Common myeloid progenitor, CD34-positive (primary cell): ENCODE data around the gene RAI1.

Experiments used
- CTCF ChIA-PET: fragments of 350-600 bp; sonication (Branson Sonifier 250); formaldehyde crosslinking; loops from one replicate; lab custom pipeline; 2021; ENCODE audit warnings: antibody characterized with exemption; lab: Charles Lee
- POLR2A ChIA-PET: fragments of 350-600 bp; sonication (Branson Sonifier 250); formaldehyde crosslinking; loops from one replicate; lab custom pipeline; 2021; ENCODE audit warnings: antibody characterized with exemption; lab: Charles Lee
- DNase-seq, 3 donors: peaks; one replicate each; pipeline versions ENCODE4 v3.0.0 to v3.0.0-alpha.2; 2013
- H3K27ac ChIP-seq, 2 experiments: 1 replicate in 1 of 2; 2 replicates in 1 of 2; pipeline ENCODE4 v1.7.0; 2013; ENCODE audit warnings: inconsistent platforms in 2 of 2, low read length in 2 of 2, mild to moderate bottlenecking in 2 of 2, low read depth in 1 of 2, moderate library complexity in 1 of 2; ENCODE audit not compliant: severe bottlenecking in 2 of 2, insufficient read depth in 1 of 2, poor library complexity in 1 of 2
- H3K27me3 ChIP-seq, 5 experiments: replicated peaks in 2 of 5; 1 replicate in 3 of 5; 2 replicates in 2 of 5; pipeline versions ENCODE4 v1.6.1 to v1.7.0; 2013; ENCODE audit warnings: low read length in 4 of 5, mild to moderate bottlenecking in 2 of 5, moderate library complexity in 2 of 5, inconsistent platforms in 1 of 5; ENCODE audit not compliant: insufficient read depth in 5 of 5, control insufficient read depth in 4 of 5
- H3K36me3 ChIP-seq, 4 experiments: 1 replicate in 2 of 4; 2 replicates in 2 of 4; pipeline versions ENCODE4 v1.6.1 to v1.7.0; 2013; ENCODE audit warnings: low read length in 3 of 4, control low read depth in 1 of 4, mild to moderate bottlenecking in 1 of 4; ENCODE audit not compliant: control insufficient read depth in 4 of 4, insufficient read depth in 4 of 4
- H3K4me1 ChIP-seq, 4 experiments: 1 replicate in 3 of 4; 2 replicates in 1 of 4; pipeline versions ENCODE4 v1.6.1 to v1.7.1; 2013; ENCODE audit warnings: low read length in 3 of 4, mild to moderate bottlenecking in 3 of 4, control low read depth in 1 of 4, inconsistent platforms in 1 of 4, moderate library complexity in 1 of 4; ENCODE audit not compliant: control insufficient read depth in 4 of 4, insufficient read depth in 4 of 4; ENCODE audit errors: control extremely low read depth in 1 of 4
- H3K4me3 ChIP-seq, 7 experiments: 1 replicate in 4 of 7; 2 replicates in 3 of 7; pipeline versions ENCODE4 v1.5.1 to v1.7.0; 2013; ENCODE audit warnings: mild to moderate bottlenecking in 7 of 7, low read length in 6 of 7, moderate library complexity in 6 of 7, inconsistent platforms in 2 of 7, low read depth in 2 of 7, control low read depth in 1 of 7; ENCODE audit not compliant: insufficient read depth in 4 of 7, control insufficient read depth in 1 of 7; ENCODE audit errors: extremely low read depth in 1 of 7
- H3K9me3 ChIP-seq, 5 experiments: 1 replicate in 4 of 5; 2 replicates in 1 of 5; pipeline versions ENCODE4 v1.6.1 to v1.7.1; 2013; ENCODE audit warnings: low read length in 4 of 5, mild to moderate bottlenecking in 2 of 5, inconsistent platforms in 1 of 5, low read depth in 1 of 5, moderate library complexity in 1 of 5; ENCODE audit not compliant: control insufficient read depth in 4 of 5, insufficient read depth in 2 of 5; ENCODE audit errors: control extremely low read depth in 1 of 5
- WGBS: methylation state at CpG from one replicate; pipeline ENCODE4 v1.1.5; 2013; ENCODE audit not compliant: insufficient coverage; 5-methylcytosine and 5-hydroxymethylcytosine counted together

The RAI1 gene

GRCh38 chr17:17833658-17834357 lies 152.6 kb downstream of the RAI1 start:
- peaks cover 18 to 51% (median 49%) of the 10 kb centered on the region in 4 experiments for H3K4me1 ChIP-seq
- WGBS, result 80% methylated on average over 2 of the region's 8 CpGs

GRCh38 chr17:17834974-17835373 lies 153.7 kb downstream of the RAI1 start:
- no peaks in the 10 kb centered on the region for H3K27me3 ChIP-seq
- peak overlapping the region in 1 of 2 experiments; percentile 46 for H3K27ac ChIP-seq
- DNase-seq, result no peak
- WGBS, result 100% methylated on average over 4 of the region's 4 CpGs
- peak overlapping the region in 3 of 7 experiments; percentile 5 to 89 (median 11) for H3K4me3 ChIP-seq
- H3K36me3 ChIP-seq, result peaks cover 0 to 34% (median 5%) of the 10 kb centered on the region in 4 experiments
- H3K9me3 ChIP-seq, result no peaks in the 10 kb centered on the region
- H3K4me1 ChIP-seq, result peaks cover 18 to 63% (median 61%) of the 10 kb centered on the region in 4 experiments
- ChIA-PET CTCF (interaction anchor here (0.8 to 4.0 kb wide), 7 partner anchors 10 to 26 kb away, joined by 3 to 14 read pairs (median 4); no protein-coding TSS in a partner anchor), POLR2A (no interaction called here)

More at GRCh38 chr17:17833658-17834357, 152.6 kb downstream of the RAI1 start:
- H3K27me3 ChIP-seq, result no peaks in the 10 kb centered on the region
- ChIA-PET CTCF (interaction anchor here (0.6 to 4.0 kb wide), 9 partner anchors 8 to 26 kb away, joined by 3 to 14 read pairs (median 3); no protein-coding TSS in a partner anchor), POLR2A (interaction anchor here (0.7 to 1.5 kb wide), 3 partner anchors 10 to 568 kb away, joined by 3 to 11 read pairs (median 4); no protein-coding TSS in a partner anchor)
- no peaks in the 10 kb centered on the region for H3K9me3 ChIP-seq
- DNase-seq, result no peak
- H3K27ac ChIP-seq, result peak overlapping the region in 1 of 2 experiments; percentile 5
- peak overlapping the region in 2 of 7 experiments; percentile 19 to 50 for H3K4me3 ChIP-seq
- peaks cover 0 to 41% (median 6%) of the 10 kb centered on the region in 4 experiments for H3K36me3 ChIP-seq

- POLR2A ChIA-PET, result interaction anchor here (0.7 to 3.3 kb wide), 9 partner anchors 8 to 141 kb away, joined by 3 to 21 read pairs (median 7); no protein-coding TSS in a partner anchor
- peaks cover 18 to 69% (median 66%) of the 10 kb centered on the region in 4 experiments for H3K4me1 ChIP-seq
- peaks cover 0 to 28% (median 4%) of the 10 kb centered on the region in 4 experiments for H3K36me3 ChIP-seq
- 37% methylated on average over 23 of the region's 25 CpGs for WGBS
- H3K27me3 ChIP-seq, result no peaks in the 10 kb centered on the region
- no peak for DNase-seq
- peak overlapping the region in 1 of 2 experiments; percentile 46 for H3K27ac ChIP-seq
- CTCF ChIA-PET, result interaction anchor here (0.7 to 4.0 kb wide), 13 partner anchors 8 to 83 kb away, joined by 3 to 14 read pairs (median 4); no protein-coding TSS in a partner anchor
- no peaks in the 10 kb centered on the region for H3K9me3 ChIP-seq
- H3K4me3 ChIP-seq, result peak overlapping the region in 5 of 7 experiments; percentile 62 to 91 (median 85)
These were observed 154.4 kb downstream of the RAI1 start for GRCh38 chr17:17835415-17836249.

- DNase-seq, result peak; percentile 90 to 96 (median 92)
- Histone ChIP-seq H3K4me3 (peak overlapping the region; percentile 62 to 91 (median 85)), H3K27ac (peak overlapping the region; percentile 58 to 76), H3K36me3 (peaks cover 0 to 21% (median 4%) of the 10 kb centered on the region in 4 experiments), H3K9me3 (no peaks in the 10 kb centered on the region), H3K4me1 (peaks cover 18 to 73% (median 69%) of the 10 kb centered on the region in 4 experiments), H3K27me3 (no peaks in the 10 kb centered on the region)
- POLR2A ChIA-PET, result interaction anchor here (0.7 to 3.3 kb wide), 9 partner anchors 8 to 142 kb away, joined by 3 to 21 read pairs (median 7); no protein-coding TSS in a partner anchor
- 0% methylated on average over 53 of the region's 69 CpGs for WGBS
- CTCF ChIA-PET, result interaction anchor here (0.7 to 4.0 kb wide), 11 partner anchors 9 to 83 kb away, joined by 3 to 14 read pairs (median 4); no protein-coding TSS in a partner anchor
These were observed 155.1 kb downstream of the RAI1 start for GRCh38 chr17:17836250-17836817.

- under 1% methylated on average over 28 of the region's 52 CpGs for WGBS
- Histone ChIP-seq H3K36me3 (peaks cover 0 to 16% (median 1%) of the 10 kb centered on the region in 4 experiments), H3K4me3 (peak within 1 kb of the TSS; percentile 62 to 91 (median 85)), H3K4me1 (peaks cover 18 to 79% (median 69%) of the 10 kb centered on the region in 4 experiments), H3K9me3 (no peaks in the 10 kb centered on the region), H3K27ac (peak within 1 kb of the TSS; percentile 58 to 76), H3K27me3 (no peaks in the 10 kb centered on the region)
- DNase-seq, result peak in 2 of 3 donors; percentile 63 to 67
- POLR2A ChIA-PET, result interaction anchor here (1.1 to 3.3 kb wide), 8 partner anchors 9 to 142 kb away, joined by 3 to 21 read pairs (median 8); no protein-coding TSS in a partner anchor
- CTCF ChIA-PET, result interaction anchor here (0.8 to 4.0 kb wide), 10 partner anchors 8 to 82 kb away, joined by 3 to 14 read pairs (median 6); no protein-coding TSS in a partner anchor
These were observed 155.6 kb downstream of the RAI1 start, which contains the start of gene SREBF1 for GRCh38 chr17:17836818-17837379. TSS of gene SREBF1 (minus strand) at chr17:17836986. CDS start at chr17:17836817, 169 bp downstream.
